Measurements from ENCODE around the gene TANK. TPM values are rescaled to one million over a fixed set of nuclear protein-coding genes. Genes with fewer than 3 reads are reported as not detected.
A peak's percentile ranks its signal among the peaks of the same experiment; 100 is the strongest.

The TANK gene
- total and polyA plus RNA-seq, 2 donors: 50.4 to 57.7 TPM

GRCh38 chr2:161138429-161138828, 21.8 kb upstream of the TANK start:
- no peaks in the 10 kb centered on the region for H3K27me3 ChIP-seq (ENCODE audit: control insufficient read depth in 2 of 2, insufficient read depth in 1 of 2, low read length in 1 of 2)
- H3K27ac ChIP-seq (ENCODE audit: low read depth in 1 of 2, low read length in 1 of 2): no peak overlapping the region
- peak overlapping the region in 1 of 2 donors; percentile 24 for H3K4me3 ChIP-seq (ENCODE audit: low read length in 2 of 2)
- no peak for DNase-seq (ENCODE audit: low read depth in 6 of 9, low spot score in 9 of 9)
- 85% methylated on average over 2 of the region's 2 CpGs for WGBS
- H3K4me1 ChIP-seq (ENCODE audit: control insufficient read depth in 2 of 2, insufficient read depth in 2 of 2, low read length in 2 of 2): peaks cover 0 to 5% of the 10 kb centered on the region in 2 donors
- H3K9me3 ChIP-seq (ENCODE audit: control insufficient read depth in 2 of 2, insufficient read depth in 1 of 2, low read length in 1 of 2): no peaks in the 10 kb centered on the region
- no peaks in the 10 kb centered on the region for H3K36me3 ChIP-seq (ENCODE audit: control insufficient read depth in 2 of 2, insufficient read depth in 2 of 2, low read length in 1 of 2)

GRCh38 chr2:161139098-161139987, 20.9 kb upstream of the TANK start:
- DNase-seq (ENCODE audit: low read depth in 6 of 9, low spot score in 9 of 9): peak in 1 of 9 donors; percentile 29
- H3K9me3 ChIP-seq (ENCODE audit: control insufficient read depth in 2 of 2, insufficient read depth in 1 of 2, low read length in 1 of 2): no peaks in the 10 kb centered on the region
- no peak overlapping the region for H3K27ac ChIP-seq (ENCODE audit: low read depth in 1 of 2, low read length in 1 of 2)
- no peak overlapping the region for H3K4me3 ChIP-seq (ENCODE audit: low read length in 2 of 2)
- H3K36me3 ChIP-seq (ENCODE audit: control insufficient read depth in 2 of 2, insufficient read depth in 2 of 2, low read length in 1 of 2): no peaks in the 10 kb centered on the region
- H3K4me1 ChIP-seq (ENCODE audit: control insufficient read depth in 2 of 2, insufficient read depth in 2 of 2, low read length in 2 of 2): peaks cover 0 to 5% of the 10 kb centered on the region in 2 donors
- H3K27me3 ChIP-seq (ENCODE audit: control insufficient read depth in 2 of 2, insufficient read depth in 1 of 2, low read length in 1 of 2): no peaks in the 10 kb centered on the region
- 33% methylated on average over 3 of the region's 3 CpGs for WGBS

- Histone ChIP-seq H3K27ac (ENCODE audit: low read depth in 1 of 2, low read length in 1 of 2) (no peak overlapping the region), H3K36me3 (ENCODE audit: control insufficient read depth in 2 of 2, insufficient read depth in 2 of 2, low read length in 1 of 2) (no peaks in the 10 kb centered on the region), H3K27me3 (ENCODE audit: control insufficient read depth in 2 of 2, insufficient read depth in 1 of 2, low read length in 1 of 2) (no peaks in the 10 kb centered on the region), H3K9me3 (ENCODE audit: control insufficient read depth in 2 of 2, insufficient read depth in 1 of 2, low read length in 1 of 2) (no peaks in the 10 kb centered on the region), H3K4me1 (ENCODE audit: control insufficient read depth in 2 of 2, insufficient read depth in 2 of 2, low read length in 2 of 2) (no peaks in the 10 kb centered on the region), H3K4me3 (ENCODE audit: low read length in 2 of 2) (no peak overlapping the region)
- WGBS: 55% methylated on average over 2 of the region's 2 CpGs
- DNase-seq (ENCODE audit: low read depth in 6 of 9, low spot score in 9 of 9): peak in 1 of 9 donors; percentile 38
Measured at GRCh38 chr2:161141033-161141432, 19.2 kb upstream of the TANK start.

GRCh38 chr2:161146209-161146775, 13.9 kb upstream of the TANK start:
- no peak for DNase-seq (ENCODE audit: low read depth in 6 of 9, low spot score in 9 of 9)
- H3K9me3 ChIP-seq (ENCODE audit: control insufficient read depth in 2 of 2, insufficient read depth in 1 of 2, low read length in 1 of 2): peaks cover 0 to 13% of the 10 kb centered on the region in 2 donors
- no peaks in the 10 kb centered on the region for H3K36me3 ChIP-seq (ENCODE audit: control insufficient read depth in 2 of 2, insufficient read depth in 2 of 2, low read length in 1 of 2)
- H3K27me3 ChIP-seq (ENCODE audit: control insufficient read depth in 2 of 2, insufficient read depth in 1 of 2, low read length in 1 of 2): no peaks in the 10 kb centered on the region
- H3K4me1 ChIP-seq (ENCODE audit: control insufficient read depth in 2 of 2, insufficient read depth in 2 of 2, low read length in 2 of 2): no peaks in the 10 kb centered on the region
- no peak overlapping the region for H3K27ac ChIP-seq (ENCODE audit: low read depth in 1 of 2, low read length in 1 of 2)
- no peak overlapping the region for H3K4me3 ChIP-seq (ENCODE audit: low read length in 2 of 2)

- Histone ChIP-seq H3K4me3 (ENCODE audit: low read length in 2 of 2) (no peak overlapping the region), H3K36me3 (ENCODE audit: control insufficient read depth in 2 of 2, insufficient read depth in 2 of 2, low read length in 1 of 2) (no peaks in the 10 kb centered on the region), H3K27me3 (ENCODE audit: control insufficient read depth in 2 of 2, insufficient read depth in 1 of 2, low read length in 1 of 2) (no peaks in the 10 kb centered on the region), H3K27ac (ENCODE audit: low read depth in 1 of 2, low read length in 1 of 2) (no peak overlapping the region), H3K9me3 (ENCODE audit: control insufficient read depth in 2 of 2, insufficient read depth in 1 of 2, low read length in 1 of 2) (peaks cover 0 to 13% of the 10 kb centered on the region in 2 donors), H3K4me1 (ENCODE audit: control insufficient read depth in 2 of 2, insufficient read depth in 2 of 2, low read length in 2 of 2) (no peaks in the 10 kb centered on the region)
- 99% methylated on average over 3 of the region's 3 CpGs for WGBS
- no peak for DNase-seq (ENCODE audit: low read depth in 6 of 9, low spot score in 9 of 9)
Measured at GRCh38 chr2:161146996-161147395, 13.2 kb upstream of the TANK start.

- peaks cover 0 to 13% of the 10 kb centered on the region in 2 donors for H3K9me3 ChIP-seq (ENCODE audit: control insufficient read depth in 2 of 2, insufficient read depth in 1 of 2, low read length in 1 of 2)
- H3K36me3 ChIP-seq (ENCODE audit: control insufficient read depth in 2 of 2, insufficient read depth in 2 of 2, low read length in 1 of 2): no peaks in the 10 kb centered on the region
- 99% methylated on average over 1 of the region's 1 CpG for WGBS
Measured at GRCh38 chr2:161147856-161148255, 12.4 kb upstream of the TANK start.

GRCh38 chr2:161150704-161151103, 9.5 kb upstream of the TANK start:
- Histone ChIP-seq H3K27me3 (ENCODE audit: control insufficient read depth in 2 of 2, insufficient read depth in 1 of 2, low read length in 1 of 2) (no peaks in the 10 kb centered on the region), H3K4me1 (ENCODE audit: control insufficient read depth in 2 of 2, insufficient read depth in 2 of 2, low read length in 2 of 2) (no peaks in the 10 kb centered on the region), H3K36me3 (ENCODE audit: control insufficient read depth in 2 of 2, insufficient read depth in 2 of 2, low read length in 1 of 2) (no peaks in the 10 kb centered on the region), H3K4me3 (ENCODE audit: low read length in 2 of 2) (no peak overlapping the region), H3K9me3 (ENCODE audit: control insufficient read depth in 2 of 2, insufficient read depth in 1 of 2, low read length in 1 of 2) (peaks cover 0 to 13% of the 10 kb centered on the region in 2 donors), H3K27ac (ENCODE audit: low read depth in 1 of 2, low read length in 1 of 2) (no peak overlapping the region)
- WGBS: 98% methylated on average over 4 of the region's 4 CpGs
- no peak for DNase-seq (ENCODE audit: low read depth in 6 of 9, low spot score in 9 of 9)

More at GRCh38 chr2:161147856-161148255, 12.4 kb upstream of the TANK start:
- no peaks in the 10 kb centered on the region for H3K4me1 ChIP-seq (ENCODE audit: control insufficient read depth in 2 of 2, insufficient read depth in 2 of 2, low read length in 2 of 2)
- H3K27ac ChIP-seq (ENCODE audit: low read depth in 1 of 2, low read length in 1 of 2): no peak overlapping the region
- H3K27me3 ChIP-seq (ENCODE audit: control insufficient read depth in 2 of 2, insufficient read depth in 1 of 2, low read length in 1 of 2): no peaks in the 10 kb centered on the region
- H3K4me3 ChIP-seq (ENCODE audit: low read length in 2 of 2): no peak overlapping the region
- no peak for DNase-seq (ENCODE audit: low read depth in 6 of 9, low spot score in 9 of 9)

GRCh38 chr2:161152302-161152701, 7.9 kb upstream of the TANK start:
- H3K4me1 ChIP-seq (ENCODE audit: control insufficient read depth in 2 of 2, insufficient read depth in 2 of 2, low read length in 2 of 2): no peaks in the 10 kb centered on the region
- H3K27ac ChIP-seq (ENCODE audit: low read depth in 1 of 2, low read length in 1 of 2): no peak overlapping the region

GRCh38 chr2:161158882-161159281, 1.3 kb upstream of the TANK start:
- H3K4me1 ChIP-seq (ENCODE audit: control insufficient read depth in 2 of 2, insufficient read depth in 2 of 2, low read length in 2 of 2): no peaks in the 10 kb centered on the region
- no peaks in the 10 kb centered on the region for H3K27me3 ChIP-seq (ENCODE audit: control insufficient read depth in 2 of 2, insufficient read depth in 1 of 2, low read length in 1 of 2)
- H3K4me3 ChIP-seq (ENCODE audit: low read length in 2 of 2): no peak overlapping the region
- DNase-seq (ENCODE audit: low read depth in 6 of 9, low spot score in 9 of 9): no peak
- H3K36me3 ChIP-seq (ENCODE audit: control insufficient read depth in 2 of 2, insufficient read depth in 2 of 2, low read length in 1 of 2): peaks cover 0 to 11% of the 10 kb centered on the region in 2 donors
- WGBS: 99% methylated on average over 2 of the region's 2 CpGs
- H3K9me3 ChIP-seq (ENCODE audit: control insufficient read depth in 2 of 2, insufficient read depth in 1 of 2, low read length in 1 of 2): no peaks in the 10 kb centered on the region
- H3K27ac ChIP-seq (ENCODE audit: low read depth in 1 of 2, low read length in 1 of 2): no peak overlapping the region

More at GRCh38 chr2:161152302-161152701, 7.9 kb upstream of the TANK start:
- H3K36me3 ChIP-seq (ENCODE audit: control insufficient read depth in 2 of 2, insufficient read depth in 2 of 2, low read length in 1 of 2): no peaks in the 10 kb centered on the region
- no peak overlapping the region for H3K4me3 ChIP-seq (ENCODE audit: low read length in 2 of 2)
- no peaks in the 10 kb centered on the region for H3K27me3 ChIP-seq (ENCODE audit: control insufficient read depth in 2 of 2, insufficient read depth in 1 of 2, low read length in 1 of 2)
- no peak for DNase-seq (ENCODE audit: low read depth in 6 of 9, low spot score in 9 of 9)
- peaks cover 0 to 6% of the 10 kb centered on the region in 2 donors for H3K9me3 ChIP-seq (ENCODE audit: control insufficient read depth in 2 of 2, insufficient read depth in 1 of 2, low read length in 1 of 2)
